Measurements from ENCODE around the gene SNX30.

Gene SNX30

DNA sequence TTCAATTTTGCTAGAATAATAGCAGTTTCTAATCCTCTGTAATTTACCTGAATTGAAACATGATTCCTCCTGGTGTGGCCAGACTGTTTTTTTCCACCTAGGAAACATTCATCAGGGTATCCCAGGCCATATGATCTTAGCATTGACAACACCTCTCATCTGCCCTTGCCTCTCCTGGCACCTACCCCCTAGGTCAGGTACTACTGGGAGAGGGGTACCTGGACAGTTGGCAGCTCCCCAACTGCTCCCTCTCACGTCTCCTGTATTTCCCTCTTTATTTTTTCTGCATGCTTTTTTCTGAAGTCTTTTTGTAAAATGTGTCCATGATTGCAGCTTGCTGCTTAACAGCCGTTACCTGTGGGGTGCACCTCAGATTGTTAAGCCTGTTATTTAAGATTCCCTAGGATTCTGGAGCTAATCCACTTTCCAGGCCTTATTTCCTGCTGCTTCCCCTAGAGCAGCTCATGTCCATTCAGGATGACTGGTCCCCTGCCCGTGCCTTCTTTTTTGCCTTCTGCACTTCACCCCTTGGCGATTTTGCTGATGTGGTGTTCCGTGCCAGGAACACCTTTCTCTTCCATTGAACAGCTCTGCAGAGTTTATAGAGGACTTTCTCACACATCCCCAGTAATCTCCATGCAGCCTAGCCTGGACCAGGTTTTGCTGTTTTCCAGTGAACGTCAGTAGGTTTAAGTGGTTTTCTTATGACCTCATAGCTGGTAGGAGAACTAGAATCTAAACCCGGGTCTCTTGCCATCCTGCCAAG lies 33.6 kb downstream of the SNX30 start:
- peak; percentile 92 for DNase-seq

DNA sequence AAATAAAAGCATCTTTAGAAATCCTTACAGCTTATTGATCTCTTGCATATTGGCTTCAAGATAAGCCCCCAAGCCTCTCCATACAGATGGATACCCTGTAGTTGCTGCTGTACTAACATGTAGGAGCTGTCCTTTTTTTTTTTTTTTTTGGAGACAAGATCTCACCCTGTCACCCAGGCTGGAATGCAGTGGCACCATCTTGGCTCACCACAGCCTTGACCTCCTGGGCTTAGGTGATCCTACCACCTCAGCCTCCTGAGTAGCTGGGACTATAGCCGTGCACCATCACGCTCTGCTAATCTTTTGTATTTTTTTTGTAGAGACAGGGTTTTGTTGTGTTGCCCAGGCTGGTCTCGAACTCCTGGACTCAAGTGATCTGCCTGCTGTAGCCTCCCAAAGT lies 35.4 kb downstream of the SNX30 start:
- DNase-seq: no peak

DNA sequence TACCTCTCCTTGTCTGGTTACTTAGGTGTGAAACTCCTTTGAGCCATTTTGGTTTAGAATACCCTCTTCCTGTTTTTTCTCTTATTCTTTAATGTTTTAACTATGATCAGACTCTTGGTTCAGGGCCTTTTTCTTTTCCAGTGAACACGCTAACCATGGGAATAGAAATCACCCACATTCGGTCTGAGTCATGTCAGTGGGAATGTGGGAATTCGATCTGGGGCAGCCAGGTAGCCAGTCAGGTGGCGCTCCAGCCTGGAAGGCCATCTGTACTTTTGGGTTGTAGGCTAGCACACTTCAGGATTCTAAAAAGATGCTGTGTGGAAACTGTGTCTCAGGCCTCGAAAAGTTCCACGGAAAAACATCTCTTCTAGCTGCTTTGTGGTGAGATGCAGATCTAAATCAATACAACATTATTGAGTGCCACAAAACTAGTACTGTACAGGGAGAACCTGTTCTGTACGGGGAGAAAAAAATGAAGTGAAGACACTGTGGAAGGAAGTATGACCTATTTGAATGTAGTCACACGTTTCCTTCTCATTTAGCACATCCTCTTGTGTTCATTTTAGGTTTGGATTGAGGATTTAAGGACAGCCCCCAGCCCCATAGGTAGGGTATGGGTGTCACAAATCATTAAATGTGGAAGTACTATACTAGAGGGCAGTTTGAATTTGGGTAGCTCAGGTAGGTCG lies 36.4 kb downstream of the SNX30 start:
- DNase-seq: no peak

DNA sequence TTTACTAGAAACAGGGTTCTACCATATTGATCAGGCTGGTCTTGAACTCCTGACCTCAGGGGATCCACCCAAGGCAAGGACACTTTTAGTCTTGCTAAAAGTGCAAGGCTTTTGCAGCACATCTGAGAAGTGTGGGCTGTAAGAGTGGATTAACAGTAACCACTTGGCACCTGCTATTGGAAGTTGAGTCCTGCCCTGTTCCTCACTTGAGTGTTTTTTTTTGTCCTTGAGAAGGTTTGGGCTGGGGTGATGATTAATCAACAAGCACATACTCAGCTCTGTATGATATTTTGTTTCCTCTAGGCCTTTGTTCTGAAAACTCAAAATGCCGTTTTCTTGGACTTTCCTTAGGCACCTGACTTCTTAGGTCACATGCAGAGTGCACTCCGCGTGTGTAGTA lies 37.4 kb downstream of the SNX30 start:
- DNase-seq: no peak

DNA sequence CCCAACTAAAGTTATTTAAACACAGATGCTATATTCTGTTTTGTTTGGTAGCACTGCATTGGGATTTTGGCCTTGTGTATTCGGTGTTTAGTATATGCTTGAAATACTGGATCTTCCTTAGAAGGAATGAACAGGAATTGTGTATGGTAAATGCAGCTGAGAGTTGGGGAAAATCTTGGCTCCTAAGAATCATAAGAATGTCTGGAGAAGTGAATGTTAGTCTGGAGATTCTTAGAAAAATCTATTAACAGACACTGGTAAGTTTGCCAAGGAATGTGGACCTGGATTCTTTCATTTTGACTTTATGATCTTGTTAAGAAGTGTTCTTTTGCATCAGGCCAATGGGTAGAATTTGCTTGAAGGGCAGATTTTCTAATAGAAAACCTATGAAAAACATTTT lies 38.9 kb downstream of the SNX30 start:
- no peak for DNase-seq

DNA sequence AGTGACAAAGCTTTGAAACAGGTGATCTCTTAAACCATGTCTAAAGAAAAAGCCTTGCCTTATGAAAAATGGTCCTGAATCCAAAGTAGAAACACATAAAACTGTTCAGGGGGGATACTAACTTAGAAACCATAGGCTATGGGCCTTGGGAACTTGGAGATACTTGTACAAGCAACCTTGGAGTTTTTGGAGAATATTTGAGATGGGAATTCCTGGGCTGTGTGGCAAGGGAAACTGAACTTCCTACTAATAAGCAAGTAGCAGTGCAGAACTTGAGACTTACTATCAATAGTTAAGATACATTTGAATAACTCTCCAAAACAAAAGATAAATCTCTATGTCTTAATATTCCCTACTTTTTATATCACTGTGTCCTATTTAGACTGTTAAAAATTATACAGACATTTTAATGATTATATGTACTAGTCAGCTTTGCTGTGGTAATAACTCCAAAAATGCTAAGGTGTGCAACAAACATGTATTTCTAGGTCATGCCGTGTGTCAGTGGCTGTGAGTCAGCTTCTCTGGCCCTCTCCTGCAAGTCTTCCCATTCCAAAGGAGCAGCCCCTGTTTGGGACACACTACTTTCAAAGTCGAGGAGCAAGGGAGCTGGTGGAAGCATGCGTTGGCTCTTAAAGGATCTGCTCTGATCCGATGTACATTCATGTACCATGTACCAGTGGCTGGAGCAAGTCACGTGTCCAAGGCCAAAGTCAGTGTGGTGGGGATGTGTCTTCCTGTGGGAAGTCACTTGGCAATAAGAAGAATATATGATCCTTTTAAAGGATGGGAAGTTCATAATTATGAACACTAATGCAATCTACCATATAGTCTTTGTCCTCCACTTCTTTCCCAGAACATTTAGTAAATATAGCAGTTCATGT lies 39.6 kb downstream of the SNX30 start:
- DNase-seq: no peak

DNA sequence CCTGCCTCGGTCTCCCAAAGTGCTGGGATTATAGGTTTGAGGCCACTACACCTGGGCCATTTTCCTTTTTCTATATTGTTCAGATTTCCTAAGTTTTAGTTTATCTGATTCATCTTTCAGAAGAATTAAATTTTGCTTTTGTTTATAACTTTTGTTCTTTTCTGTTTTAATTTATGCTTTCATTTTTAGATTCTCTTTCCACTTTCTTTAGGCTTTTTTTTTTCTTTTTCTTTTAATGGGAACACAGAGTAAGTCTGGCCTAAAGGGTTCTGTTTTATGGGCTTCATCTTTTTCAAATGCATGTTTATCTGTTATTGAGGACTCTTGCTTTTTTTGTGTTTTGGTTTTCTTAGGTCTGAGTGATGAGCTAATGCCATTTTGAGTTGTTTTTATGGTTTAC lies 42.1 kb downstream of the SNX30 start:
- DNase-seq: no peak

DNA sequence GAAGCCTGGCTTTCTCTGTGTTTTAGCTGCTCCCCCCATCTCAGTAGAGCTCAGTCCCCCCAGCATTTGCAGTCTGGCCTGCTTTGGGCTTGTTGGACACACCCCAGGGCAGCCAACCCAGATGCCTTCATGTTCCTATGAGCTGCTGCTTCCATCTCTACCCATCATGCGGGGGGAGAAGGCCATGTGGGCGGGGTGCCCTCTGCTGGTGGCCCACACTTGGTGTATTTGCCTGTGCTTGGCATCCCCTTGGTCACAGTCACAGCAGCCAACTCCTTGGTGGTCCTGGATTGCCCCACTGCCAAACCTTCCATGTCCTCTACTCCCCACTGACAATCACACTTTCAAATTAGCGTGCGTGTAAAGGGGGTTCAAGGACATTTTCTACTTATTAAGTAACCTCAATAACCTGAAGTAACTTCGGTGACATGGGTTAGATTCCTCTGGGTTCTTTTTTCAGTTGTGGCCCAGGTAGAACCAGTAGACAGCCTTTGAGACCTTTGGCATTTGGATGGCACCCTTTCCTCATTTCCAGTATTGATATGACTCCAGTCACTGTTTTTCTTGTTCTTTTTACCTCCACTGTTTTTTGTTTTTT lies 42.8 kb downstream of the SNX30 start:
- peak; percentile 77 for DNase-seq

DNA sequence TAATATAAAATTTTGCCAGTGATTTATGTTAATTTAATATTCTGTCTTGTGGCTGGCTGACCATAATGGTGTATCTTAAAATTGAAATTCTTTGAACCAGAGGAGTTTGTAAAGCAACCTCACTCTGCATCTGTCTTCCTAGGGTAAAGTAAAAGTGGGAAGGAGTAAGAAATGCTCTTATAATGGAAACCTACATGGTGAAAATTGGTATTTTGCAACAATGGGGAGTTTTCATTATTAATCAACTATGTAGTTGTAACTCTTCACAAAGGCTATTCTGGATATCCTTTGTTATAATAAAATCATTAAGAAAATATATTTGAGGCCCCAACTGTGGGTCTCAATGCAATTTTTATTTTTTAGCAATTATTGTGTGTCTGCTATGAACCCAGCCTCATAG lies 44.2 kb downstream of the SNX30 start:
- no peak for DNase-seq

DNA sequence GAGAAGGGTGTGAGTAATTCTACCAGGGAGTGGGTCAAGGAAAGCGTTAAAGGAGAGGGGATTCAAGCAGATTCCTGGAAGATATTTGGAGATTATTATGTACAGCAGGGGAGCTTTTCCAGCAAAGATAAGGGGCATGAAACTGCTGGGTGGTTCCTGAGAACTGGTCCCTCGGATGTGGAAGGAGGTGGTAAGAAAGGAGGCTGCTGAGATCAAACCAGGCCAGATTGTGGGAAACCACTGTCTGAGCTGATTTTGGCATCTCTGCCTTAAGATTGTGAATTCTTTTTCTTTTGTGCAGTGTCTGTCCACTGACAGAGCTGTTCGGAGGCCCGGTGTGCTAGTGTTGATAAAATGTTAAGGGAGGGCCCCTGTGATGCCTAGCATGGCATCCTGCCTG lies 45.4 kb downstream of the SNX30 start:
- no peak for DNase-seq

DNA sequence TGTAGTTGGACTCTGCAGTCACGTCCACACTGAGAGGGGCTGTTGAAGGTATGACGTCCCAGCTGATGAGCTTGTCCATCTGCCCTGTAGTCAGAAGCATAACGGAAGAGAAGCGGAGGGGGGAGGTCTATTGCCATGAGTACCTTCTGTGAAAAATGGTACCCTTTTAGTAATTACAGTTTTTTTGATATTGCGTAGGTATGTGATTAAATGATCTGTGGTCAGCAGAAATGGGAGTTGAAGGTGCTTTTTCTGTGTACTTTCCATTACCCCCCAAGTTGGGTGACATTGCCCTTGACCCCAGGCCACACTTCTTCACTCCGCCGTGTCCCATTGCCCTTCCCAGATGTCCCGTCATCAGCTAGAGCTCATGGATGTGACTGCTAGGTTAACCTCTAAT lies 45.9 kb downstream of the SNX30 start:
- DNase-seq: no peak

DNA sequence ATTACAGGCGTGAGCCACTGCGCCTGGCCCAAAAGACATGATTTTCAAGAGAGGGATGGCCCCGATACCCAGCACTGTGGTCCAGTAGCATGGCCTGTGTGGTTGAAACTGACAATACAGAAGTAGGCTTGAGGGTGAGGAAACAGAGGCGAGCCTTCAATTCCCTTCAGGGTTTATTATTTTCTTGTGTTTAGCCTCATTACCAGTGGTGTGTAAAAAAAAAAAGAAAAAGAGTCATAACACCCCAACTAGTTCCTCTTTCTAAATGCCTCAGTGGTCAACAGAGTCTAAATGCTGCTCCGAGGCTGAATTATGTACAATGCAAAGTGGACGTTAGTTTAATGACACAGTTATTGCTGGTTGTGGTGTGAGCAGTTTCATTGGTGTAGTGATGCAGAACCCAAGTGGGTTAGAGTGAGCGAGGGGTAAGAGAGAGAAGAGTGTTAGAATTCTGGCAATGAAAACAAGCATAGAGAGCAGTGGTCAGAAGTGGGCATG lies 58.8 kb downstream of the SNX30 start:
- DNase-seq: no peak

DNA sequence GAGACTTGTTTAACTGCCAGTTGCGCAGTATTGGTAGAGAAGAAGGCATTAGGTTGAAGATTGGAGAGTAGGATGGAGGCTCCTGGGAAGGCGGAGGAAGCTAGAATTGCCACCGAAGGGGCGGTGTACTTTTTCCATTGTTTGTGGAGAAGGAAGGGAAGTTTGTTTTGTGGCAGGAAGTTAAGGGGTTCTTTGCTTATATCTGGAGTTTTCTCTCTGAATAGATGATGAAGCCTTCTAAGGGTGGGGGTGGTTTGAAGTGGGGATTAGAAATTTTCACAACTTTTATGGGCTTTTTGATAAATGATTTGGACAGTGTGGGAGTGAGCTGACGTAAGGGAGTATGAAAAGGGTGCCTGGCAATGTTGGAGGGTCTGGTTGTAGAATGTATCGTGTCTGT lies 59.3 kb downstream of the SNX30 start:
- DNase-seq: no peak

DNA sequence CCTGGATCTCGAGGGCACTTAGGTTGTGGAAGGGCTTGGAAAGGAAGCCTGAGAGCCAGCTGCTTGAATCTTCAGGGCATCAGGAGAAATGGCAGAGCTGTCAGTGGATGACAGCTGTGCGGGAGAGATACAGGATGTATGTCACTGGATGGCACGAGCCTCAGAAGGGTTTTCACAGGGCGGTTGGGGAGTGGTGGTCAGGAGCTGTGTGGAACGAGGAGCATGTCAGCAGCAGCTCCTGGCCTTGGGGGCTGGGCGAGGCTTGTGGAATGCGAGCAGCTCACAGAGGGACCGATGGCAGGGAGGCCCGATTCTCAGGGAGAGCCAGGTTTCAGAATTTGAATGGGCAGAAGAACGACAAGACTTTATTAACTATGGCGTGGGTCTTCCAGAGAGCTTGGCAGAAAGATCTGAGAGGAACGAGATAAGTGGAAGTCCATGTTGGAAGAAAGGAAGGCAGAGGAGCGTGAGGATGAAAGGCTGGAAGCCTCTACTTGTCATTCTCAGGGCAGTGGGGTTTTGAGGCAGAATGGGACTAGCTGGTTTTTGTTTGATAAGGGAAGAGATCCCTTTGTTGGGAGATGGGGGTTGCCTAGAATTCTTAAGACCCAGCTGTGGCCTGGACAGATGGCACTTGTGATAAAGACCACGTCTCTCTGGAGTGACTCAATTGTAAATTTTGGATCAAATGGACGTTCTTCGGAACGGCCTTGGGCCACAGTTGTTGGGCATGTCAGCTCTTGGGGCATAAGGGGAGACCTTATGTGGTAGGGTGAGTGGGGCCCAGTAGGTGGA lies 60.3 kb downstream of the SNX30 start:
- no peak for DNase-seq

DNA sequence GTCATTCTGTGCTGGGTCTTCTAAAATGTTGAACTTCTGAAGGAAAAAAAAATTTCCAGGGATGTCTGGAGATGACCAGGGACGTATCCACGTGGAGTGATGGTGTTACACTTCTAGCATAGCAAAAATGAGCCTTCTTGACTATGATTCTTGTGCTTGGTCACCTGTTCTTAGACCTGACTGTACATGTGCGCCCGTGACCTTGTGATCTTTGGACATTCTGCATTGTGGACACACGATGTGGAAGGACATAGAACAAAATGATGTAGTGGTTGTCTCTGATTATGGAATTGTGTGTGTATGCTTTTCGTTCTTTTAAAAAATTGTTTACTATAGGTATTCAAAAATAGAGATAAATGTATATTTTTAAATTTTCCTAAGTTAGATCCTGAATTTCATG lies 61.0 kb downstream of the SNX30 start:
- no peak for DNase-seq

DNA sequence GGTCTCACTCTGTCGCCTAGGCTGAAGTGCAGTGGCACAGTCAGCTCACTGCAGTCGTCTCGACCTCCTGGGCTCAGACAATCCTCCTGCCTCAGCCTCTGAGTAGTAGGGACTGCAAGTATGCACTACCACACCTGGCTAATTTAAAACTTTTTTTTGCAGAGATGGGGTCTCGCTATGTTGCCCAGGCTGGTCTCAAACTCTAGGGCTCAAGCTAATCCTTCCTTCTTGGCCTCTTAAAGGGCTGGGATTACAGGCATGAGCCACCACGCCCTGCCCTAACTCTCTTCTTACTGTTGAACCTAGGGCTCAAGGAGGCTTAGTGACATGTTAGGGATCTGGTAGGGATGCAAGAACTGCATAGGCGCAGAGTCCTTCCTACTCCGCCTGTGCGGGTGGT lies 65.3 kb downstream of the SNX30 start:
- no peak for DNase-seq

DNA sequence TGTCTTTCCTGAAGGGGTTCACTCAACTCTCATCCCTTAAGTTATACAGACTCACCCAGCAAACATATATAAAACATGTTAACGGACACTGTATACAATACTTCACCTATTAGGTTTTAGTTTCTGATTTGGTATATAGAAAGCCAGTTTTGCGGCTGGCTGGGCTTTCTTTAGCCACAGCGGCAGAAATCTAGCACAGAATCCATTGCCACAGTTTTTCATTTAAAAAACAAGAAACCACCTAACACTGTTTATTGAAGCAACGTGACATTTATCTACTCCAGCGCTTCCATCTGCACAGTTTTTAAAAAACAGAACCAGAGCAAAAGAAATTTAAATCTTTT lies 67.3 kb downstream of the SNX30 start:
- DNase-seq: no peak

DNA sequence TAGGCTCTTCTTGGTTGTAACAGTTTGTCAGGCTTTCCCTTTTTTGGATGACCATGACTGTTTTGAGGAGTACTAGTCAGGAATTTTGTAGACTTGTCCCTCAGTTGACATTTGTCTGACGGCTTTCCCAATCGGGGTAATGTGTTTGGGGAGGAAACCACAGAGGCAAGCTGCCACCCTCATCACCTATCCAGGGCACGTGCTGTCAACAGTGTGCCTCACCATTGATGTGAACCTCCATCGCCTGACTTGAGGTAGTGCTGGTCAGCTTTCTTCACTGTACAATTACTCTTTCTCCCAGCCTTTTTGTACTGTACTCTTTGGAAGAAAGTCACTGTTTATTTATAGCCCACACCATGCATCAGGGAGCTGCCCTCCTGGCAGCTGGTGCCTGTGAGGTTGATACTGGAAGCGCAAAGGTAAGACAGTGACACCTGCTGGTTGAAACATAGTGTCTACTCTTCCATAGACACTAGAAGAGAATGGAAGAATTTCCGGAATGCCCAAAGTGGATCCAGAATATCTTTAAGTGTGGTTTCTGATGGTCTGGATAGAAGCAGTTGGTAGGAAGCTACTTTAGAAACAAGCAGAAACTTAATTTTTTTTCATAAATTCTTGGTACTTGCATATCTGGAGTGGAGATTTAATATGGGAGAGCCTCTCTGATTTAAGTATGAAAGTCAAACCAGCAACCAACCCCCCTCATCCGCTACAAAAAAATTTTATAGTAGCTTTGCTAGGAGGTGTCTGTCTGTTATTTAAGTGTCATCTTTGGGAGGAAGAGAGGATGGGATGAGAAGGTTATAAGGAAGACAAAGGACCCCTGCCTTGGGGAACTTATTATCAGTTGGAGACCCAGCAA lies 69.3 kb downstream of the SNX30 start:
- DNase-seq: peak; percentile 77

DNA sequence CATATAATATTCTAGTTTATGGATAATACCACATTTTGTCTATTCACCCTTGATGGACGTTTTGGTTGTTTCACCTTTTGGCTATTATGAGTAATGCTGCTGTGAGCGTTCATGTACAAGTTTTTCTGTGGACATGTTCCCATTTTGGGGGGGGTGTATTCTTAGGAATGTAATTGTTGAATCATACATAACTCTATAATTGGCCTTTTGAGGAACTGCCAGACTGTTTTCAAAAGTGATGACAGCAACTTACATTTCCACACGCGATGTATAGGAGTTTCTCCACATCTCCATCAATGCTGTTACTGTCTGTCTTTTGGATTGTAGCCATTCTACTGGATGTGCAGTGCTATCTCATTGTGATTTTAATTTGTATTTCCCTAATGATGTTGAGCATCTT lies 70.3 kb downstream of the SNX30 start:
- no peak for DNase-seq

DNA sequence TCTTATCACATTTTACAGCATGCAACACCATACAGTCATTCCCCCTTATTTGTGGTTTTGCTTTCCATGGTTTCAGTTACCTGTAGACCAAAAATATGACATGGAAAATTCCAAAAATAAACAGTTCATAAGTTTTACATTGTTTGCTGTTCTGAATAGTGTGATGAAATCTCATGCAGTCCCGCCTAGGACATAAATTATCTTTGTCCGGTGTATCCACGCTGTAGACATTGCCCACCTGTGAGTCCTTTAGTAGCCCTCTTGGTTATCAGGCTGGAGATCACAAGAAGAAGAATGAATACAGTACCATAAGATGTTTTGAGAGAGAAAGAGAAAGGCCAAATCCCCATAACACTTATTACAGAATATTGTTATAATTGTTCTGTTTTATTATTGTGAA lies 72.1 kb downstream of the SNX30 start:
- DNase-seq: no peak

DNA sequence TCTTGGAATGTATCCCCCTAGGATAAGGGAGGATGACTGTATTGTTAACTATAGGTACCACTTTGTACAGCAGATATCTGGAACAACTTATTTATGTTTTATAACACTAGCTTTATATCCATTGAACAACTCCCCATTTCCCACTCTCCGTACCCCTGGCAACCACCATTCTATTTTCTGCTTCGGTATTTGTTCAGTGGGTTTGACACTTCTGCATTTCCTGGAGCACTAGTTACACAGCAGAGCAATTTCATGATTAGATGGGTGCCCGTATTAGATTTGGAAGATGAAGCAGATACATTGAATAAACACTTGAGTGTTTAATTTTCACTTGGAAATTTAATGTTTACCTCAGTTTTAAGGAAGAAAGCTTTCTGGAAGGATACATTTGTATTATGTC lies 72.7 kb downstream of the SNX30 start:
- DNase-seq: no peak
